BJ (cell line): ENCODE data around the gene ZFAND6. TPM values are rescaled to one million over a fixed set of nuclear protein-coding genes. Genes with fewer than 3 reads are reported as not detected.
"Not testable (repeated sequence)": the region's sequence is repeated elsewhere in the genome, so short reads cannot be mapped to it uniquely, and the experiment has no call there.

Experiments used
- CTCF ChIA-PET: fragments of 350-600 bp; formaldehyde crosslinking; extraction: SDS; loops from one replicate; lab custom pipeline; 2021; ENCODE audit warnings: antibody characterized with exemption, inconsistent platforms; lab: Yijun Ruan, JAX
- POLR2A ChIA-PET: fragments of 300-600 bp; sonication (Branson Sonifier 250); formaldehyde crosslinking; extraction: SDS; loops from one replicate; lab custom pipeline; 2021; ENCODE audit warnings: antibody characterized with exemption; lab: Charles Lee
- DNase-seq: peaks from one replicate; pipeline ENCODE4 v3.0.0-alpha.2; 2011; ENCODE audit warnings: low read depth
- H3K27me3 ChIP-seq: 2 replicates; pipeline ENCODE4 v1.6.0; 2011; ENCODE audit warnings: low read length; ENCODE audit not compliant: control insufficient read depth, insufficient read depth
- H3K36me3 ChIP-seq: 2 replicates; pipeline ENCODE4 v1.5.1; 2011; ENCODE audit warnings: low read length; ENCODE audit not compliant: control insufficient read depth, insufficient read depth
- H3K4me3 ChIP-seq: 2 replicates; pipeline ENCODE4 v1.5.1; 2011; ENCODE audit warnings: low read depth, mild to moderate bottlenecking, control low read depth, low read length
- CTCF ChIP-seq: IDR thresholded peaks from 2 replicates; pipeline ENCODE4 v1.5.1; 2011; ENCODE audit warnings: low read depth, mild to moderate bottlenecking, control low read depth, inconsistent platforms, low read length, moderate library complexity; ENCODE audit not compliant: insufficient read depth
- polyA plus RNA-seq: library from polyadenylated mRNA; depleted of rRNA; stranded (reverse); fragments of >200 nt; gene quantifications from 2 replicates; pipeline ENCODE4 v1.2.3, GENCODE V29; 2011

ZFAND6 gene
- polyA plus RNA-seq, 1 experiment = 108 TPM

GRCh38 chr15:80123034-80123433 lies 63.6 kb downstream of the ZFAND6 start:
- H3K36me3 ChIP-seq = peaks cover 5% of the 10 kb centered on the region; the same call in 1 of the 2 replicates
- ChIA-PET CTCF (no interaction called here), POLR2A (no interaction called here)
- DNase-seq = no peak
- H3K27me3 ChIP-seq = no peaks in the 10 kb centered on the region
- no peak for TF ChIP-seq CTCF
- H3K4me3 ChIP-seq = no peak overlapping the region

- DNase-seq, POLR2A ChIA-PET, H3K4me3 ChIP-seq, H3K27me3 ChIP-seq, H3K36me3 ChIP-seq: not testable (repeated sequence)
- CTCF ChIA-PET = interaction anchor here (0.7 to 1.5 kb wide), 3 partner anchors 13 to 40 kb away, joined by 3 to 4 read pairs (median 3); no protein-coding TSS in a partner anchor
These were observed 67.8 kb downstream of the ZFAND6 start for GRCh38 chr15:80127253-80127652.

DNA sequence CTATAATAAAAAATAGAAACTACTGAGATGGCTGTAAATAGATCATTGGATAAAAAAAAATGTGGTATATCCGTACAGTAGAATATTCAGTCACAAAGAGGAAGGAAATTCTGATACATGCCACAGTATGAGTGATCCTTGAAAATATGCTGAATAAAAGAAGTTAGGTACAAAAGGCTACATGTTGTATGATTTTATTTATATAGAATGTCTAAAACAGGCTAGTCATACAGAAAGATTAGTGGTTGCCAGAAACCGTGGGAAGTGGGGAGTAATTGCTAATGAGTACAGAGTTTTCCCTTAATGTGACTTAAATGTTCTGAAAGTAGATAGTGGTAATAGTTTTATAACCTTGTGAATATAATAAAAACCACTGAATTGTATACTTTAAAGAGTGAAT lies 68.4 kb downstream of the ZFAND6 start:
- peaks cover 5% of the 10 kb centered on the region; the same call in 1 of the 2 replicates for H3K36me3 ChIP-seq
- no peak for TF ChIP-seq CTCF
- POLR2A ChIA-PET = no interaction called here
- no peak for DNase-seq
- no peaks in the 10 kb centered on the region for H3K27me3 ChIP-seq
- H3K4me3 ChIP-seq = no peak overlapping the region
- CTCF ChIA-PET = interaction anchor here (0.7 to 1.2 kb wide), 3 partner anchors 13 to 41 kb away, joined by 3 read pairs; no protein-coding TSS in a partner anchor

DNA sequence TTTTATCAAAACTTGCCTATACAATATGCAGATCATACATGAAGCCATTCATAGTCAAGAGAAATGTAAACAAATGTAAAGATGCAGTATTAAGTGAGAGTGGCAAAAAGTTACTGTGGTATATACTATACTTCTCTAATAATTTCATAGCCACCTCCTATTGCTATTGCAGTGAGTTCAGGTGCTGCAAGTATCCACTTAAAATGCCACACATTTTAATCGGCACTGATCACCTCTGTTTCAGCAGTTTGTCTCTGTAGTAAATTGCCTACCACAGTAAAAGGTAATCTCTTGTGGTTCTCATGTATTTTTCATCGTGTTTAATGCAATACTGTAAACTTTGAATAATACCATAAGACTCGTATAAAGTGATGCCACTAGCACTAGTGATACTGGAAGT lies 72.9 kb downstream of the ZFAND6 start:
- DNase-seq = no peak
- Histone ChIP-seq H3K27me3 (no peaks in the 10 kb centered on the region), H3K4me3 (no peak overlapping the region), H3K36me3 (peaks cover 2% of the 10 kb centered on the region; the same call in 1 of the 2 replicates)
- POLR2A ChIA-PET = no interaction called here
- CTCF ChIA-PET = no interaction called here
- TF ChIP-seq CTCF = no peak

DNA sequence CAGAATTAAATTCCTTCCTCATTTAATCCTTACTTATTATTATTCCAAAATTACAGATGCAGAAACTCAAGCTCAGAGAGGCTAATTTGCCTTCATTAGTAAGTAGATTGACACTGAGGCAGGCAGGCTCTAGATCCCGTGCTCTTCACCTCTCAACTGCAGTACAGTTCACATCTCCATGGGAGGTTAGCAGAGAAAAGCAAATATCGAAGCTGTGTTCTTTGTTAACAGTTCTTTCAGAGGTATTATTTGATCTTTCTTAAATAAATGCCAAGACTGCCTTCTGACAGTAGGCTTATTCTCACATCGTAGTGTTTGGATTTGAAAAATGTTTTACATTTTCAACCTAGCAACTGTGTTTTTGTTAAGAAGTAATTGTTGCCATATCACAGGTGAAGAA lies 77.4 kb downstream of the ZFAND6 start:
- no peak for TF ChIP-seq CTCF
- CTCF ChIA-PET = no interaction called here
- no peaks in the 10 kb centered on the region for H3K27me3 ChIP-seq
- POLR2A ChIA-PET = no interaction called here
- H3K36me3 ChIP-seq = peaks cover 2% of the 10 kb centered on the region; the same call in 1 of the 2 replicates
- no peak overlapping the region for H3K4me3 ChIP-seq
- no peak for DNase-seq

DNA sequence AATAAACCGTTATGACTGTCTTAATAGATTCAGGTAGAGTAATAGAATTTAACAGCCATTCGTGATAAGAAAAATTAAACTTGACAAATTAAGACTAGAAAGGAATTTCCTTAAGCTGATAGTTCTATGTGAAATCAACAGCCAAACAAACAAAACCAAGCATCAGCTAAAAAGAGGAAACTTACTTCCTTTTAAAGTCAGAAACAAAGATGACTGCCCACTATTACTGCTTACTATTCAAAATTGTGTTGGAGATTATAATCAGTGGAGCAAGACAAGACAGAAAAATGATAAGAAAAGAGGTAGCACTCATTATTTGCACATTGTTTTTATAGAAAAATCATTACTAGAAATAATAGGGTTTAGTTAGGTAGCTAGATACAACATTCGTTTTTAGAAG lies 79.5 kb downstream of the ZFAND6 start:
- H3K27me3 ChIP-seq = no peaks in the 10 kb centered on the region
- POLR2A ChIA-PET = no interaction called here
- DNase-seq = no peak
- CTCF ChIA-PET = interaction anchor here (0.7 kb wide), 1 partner anchor 1127 kb away, joined by 3 read pairs; no protein-coding TSS in a partner anchor
- peaks cover 2% of the 10 kb centered on the region; the same call in 1 of the 2 replicates for H3K36me3 ChIP-seq
- no peak overlapping the region for H3K4me3 ChIP-seq
- TF ChIP-seq CTCF = no peak
